Measurements from ENCODE around the gene RBFOX1.

Gene RBFOX1

GRCh38 chr16:7303660-7304200, 28.9 kb upstream of the RBFOX1 start:
- no peak for DNase-seq (ENCODE audit: low read depth)
- no peak for TF ChIP-seq CTCF (IDR thresholded peaks at IDR 0.05; ENCODE audit: control insufficient read depth, extremely low read depth, insufficient read depth)
- H3K4me3 ChIP-seq (ENCODE audit: low read depth, low read length) = no peak overlapping the region

- TF ChIP-seq CTCF (IDR thresholded peaks at IDR 0.05; ENCODE audit: control insufficient read depth, extremely low read depth, insufficient read depth) = no peak
- no peak for DNase-seq (ENCODE audit: low read depth)
- H3K4me3 ChIP-seq (ENCODE audit: low read depth, low read length) = no peak overlapping the region
Observed at GRCh38 chr16:7304279-7304678, 28.4 kb upstream of the RBFOX1 start.

GRCh38 chr16:7304958-7305357, 27.7 kb upstream of the RBFOX1 start:
- TF ChIP-seq CTCF (IDR thresholded peaks at IDR 0.05; ENCODE audit: control insufficient read depth, extremely low read depth, insufficient read depth) = no peak
- no peak for DNase-seq (ENCODE audit: low read depth)
- no peak overlapping the region for H3K4me3 ChIP-seq (ENCODE audit: low read depth, low read length)

GRCh38 chr16:7313170-7313569, 19.5 kb upstream of the RBFOX1 start:
- peak; percentile 32 for TF ChIP-seq CTCF (IDR thresholded peaks at IDR 0.05; ENCODE audit: control insufficient read depth, extremely low read depth, insufficient read depth)
- no peak overlapping the region for H3K4me3 ChIP-seq (ENCODE audit: low read depth, low read length)
- no peak for DNase-seq (ENCODE audit: low read depth)

- H3K4me3 ChIP-seq (ENCODE audit: low read depth, low read length) = no peak overlapping the region
- TF ChIP-seq CTCF (IDR thresholded peaks at IDR 0.05; ENCODE audit: control insufficient read depth, extremely low read depth, insufficient read depth) = no peak
- no peak for DNase-seq (ENCODE audit: low read depth)
Observed at GRCh38 chr16:7314163-7314562, 18.5 kb upstream of the RBFOX1 start.

GRCh38 chr16:7315813-7316212, 16.8 kb upstream of the RBFOX1 start:
- H3K4me3 ChIP-seq (ENCODE audit: low read depth, low read length) = no peak overlapping the region
- no peak for TF ChIP-seq CTCF (IDR thresholded peaks at IDR 0.05; ENCODE audit: control insufficient read depth, extremely low read depth, insufficient read depth)
- DNase-seq (ENCODE audit: low read depth) = no peak

GRCh38 chr16:7316281-7316888, 16.3 kb upstream of the RBFOX1 start:
- no peak overlapping the region for H3K4me3 ChIP-seq (ENCODE audit: low read depth, low read length)
- DNase-seq (ENCODE audit: low read depth) = no peak

More at GRCh38 chr16:7316281-7316888, 16.3 kb upstream of the RBFOX1 start:
- no peak for TF ChIP-seq CTCF (IDR thresholded peaks at IDR 0.05; ENCODE audit: control insufficient read depth, extremely low read depth, insufficient read depth)

All from LNCaP clone FGC (cell line).